Astrocyte (in vitro differentiated cells and primary cell): ENCODE data around the gene PRRT4. TPM values are rescaled to one million over a fixed set of nuclear protein-coding genes. Genes with fewer than 3 reads are reported as not detected.

Source experiments
- DNase-seq: peaks from one replicate; pipeline ENCODE4 v3.0.0-alpha.2; 2010; ENCODE audit warnings: low read depth
- FAIRE-seq: peaks from 2 replicates; lab custom pipeline; 2011; peaks lifted over from hg19 to GRCh38; lab: Jason Lieb, UNC
- H2AFZ ChIP-seq: 2 replicates; pipeline ENCODE4 v1.6.0; 2012; ENCODE audit warnings: low read depth, low read length, inconsistent platforms
- H3K27ac ChIP-seq: 2 replicates; pipeline ENCODE4 v1.5.1; 2011; ENCODE audit warnings: low read depth, low read length, inconsistent platforms
- H3K27me3 ChIP-seq: 2 replicates; pipeline ENCODE4 v1.6.0; 2011; ENCODE audit warnings: low read length, inconsistent platforms; ENCODE audit not compliant: insufficient read depth
- H3K36me3 ChIP-seq: 2 replicates; pipeline ENCODE4 v1.5.1; 2011; ENCODE audit warnings: low read length, inconsistent platforms; ENCODE audit not compliant: insufficient read depth
- H3K4me1 ChIP-seq: 2 replicates; pipeline ENCODE4 v1.5.1; 2011; ENCODE audit warnings: low read length, inconsistent platforms; ENCODE audit not compliant: insufficient read depth
- H3K4me2 ChIP-seq: 2 replicates; pipeline ENCODE4 v1.6.0; 2012; ENCODE audit warnings: low read length, inconsistent platforms
- H3K4me3 ChIP-seq: 2 replicates; pipeline ENCODE4 v1.5.1; 2011; ENCODE audit warnings: low read depth, mild to moderate bottlenecking, low read length, inconsistent platforms; ENCODE audit not compliant: insufficient read depth
- H3K79me2 ChIP-seq: 2 replicates; pipeline ENCODE4 v1.6.0; 2012; ENCODE audit warnings: mild to moderate bottlenecking, low read length, inconsistent platforms; ENCODE audit not compliant: insufficient read depth
- H3K9ac ChIP-seq: 2 replicates; pipeline ENCODE4 v1.6.0; 2012; ENCODE audit warnings: mild to moderate bottlenecking, low read length, inconsistent platforms
- H3K9me3 ChIP-seq: 2 replicates; pipeline ENCODE4 v1.5.1; 2012; ENCODE audit warnings: low read depth, mild to moderate bottlenecking, low read length, inconsistent platforms; ENCODE audit not compliant: insufficient read depth
- H4K20me1 ChIP-seq: 2 replicates; pipeline ENCODE4 v1.6.0; 2012; ENCODE audit warnings: low read length, inconsistent platforms; ENCODE audit not compliant: insufficient read depth
- H3K27ac Mint-ChIP-seq: one replicate; pipeline ENCODE4 v1.8.0; 2021; ENCODE audit warnings: mild to moderate bottlenecking, mixed read lengths; ENCODE audit not compliant: unreplicated experiment
- H3K27me3 Mint-ChIP-seq: one replicate; pipeline ENCODE4 v1.8.0; 2021; ENCODE audit warnings: low read depth, mixed read lengths; ENCODE audit not compliant: unreplicated experiment
- H3K36me3 Mint-ChIP-seq: one replicate; pipeline ENCODE4 v1.8.0; 2021; ENCODE audit warnings: low read depth, mixed read lengths; ENCODE audit not compliant: unreplicated experiment
- H3K4me1 Mint-ChIP-seq: one replicate; pipeline ENCODE4 v1.8.0; 2021; ENCODE audit warnings: low read depth, mixed read lengths; ENCODE audit not compliant: unreplicated experiment
- H3K4me3 Mint-ChIP-seq: one replicate; pipeline ENCODE4 v1.8.0; 2021; ENCODE audit warnings: mild to moderate bottlenecking, moderate library complexity, mixed read lengths; ENCODE audit not compliant: unreplicated experiment
- H3K9me3 Mint-ChIP-seq: one replicate; pipeline ENCODE4 v1.8.0; 2021; ENCODE audit warnings: mild to moderate bottlenecking, mixed read lengths; ENCODE audit not compliant: unreplicated experiment
- EZH2 ChIP-seq: IDR thresholded peaks from 2 replicates; pipeline ENCODE4 v1.6.1; 2012; ENCODE audit warnings: mild to moderate bottlenecking, low read length, inconsistent platforms; ENCODE audit not compliant: insufficient read depth
- total RNA-seq: library from RNA; stranded (reverse); gene quantifications from 2 replicates; pipeline ENCODE4 v1.2.1, GENCODE V29; 2021
- TF ChIP-seq, protein P1 (sequence below): IDR thresholded peaks from 2 replicates; pipeline ENCODE4 v1.5.1; 2011; ENCODE audit warnings: low read depth, mild to moderate bottlenecking, inconsistent platforms, low read length, moderate library complexity; ENCODE audit not compliant: insufficient read depth

Gene PRRT4
- total RNA-seq, 1 donor from 2014 or later = 0.93 TPM

DNA sequence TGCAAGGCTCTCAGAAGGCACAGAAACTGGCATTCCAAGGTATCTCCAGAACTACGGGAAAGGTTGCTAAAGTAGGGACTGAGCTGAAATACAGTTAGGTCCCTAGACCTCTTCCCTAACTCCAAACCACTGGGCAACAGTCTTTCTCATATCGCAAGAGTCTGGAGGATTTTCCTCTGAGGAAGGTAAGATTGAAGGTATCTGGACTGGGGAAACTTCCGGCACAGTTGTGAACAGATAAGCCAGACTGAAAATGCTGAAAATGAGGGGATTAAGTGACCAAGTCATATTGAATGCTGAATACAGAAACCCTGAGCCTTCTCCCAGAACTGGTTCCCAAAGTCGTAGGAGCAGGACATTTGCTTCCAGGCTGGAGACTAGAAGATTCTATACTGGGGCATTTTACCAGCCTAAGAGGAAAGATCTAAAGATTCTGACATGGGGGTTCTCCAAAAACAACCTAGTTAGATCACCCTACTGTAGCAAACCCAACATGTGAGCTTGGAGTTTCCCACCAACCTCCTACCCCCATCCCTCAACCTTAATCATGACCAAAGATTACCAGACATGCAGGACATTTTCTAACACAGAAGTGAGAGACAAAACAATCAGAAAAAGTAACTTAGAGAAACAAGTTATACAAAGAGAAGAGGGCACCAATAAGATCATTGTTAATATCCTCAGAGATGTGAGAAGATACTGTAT, 2.8 kb upstream of the PRRT4 start:
- Histone ChIP-seq H3K79me2 (no peaks in the 10 kb centered on the region), H2AFZ (no peak overlapping the region), H3K9ac (no peak overlapping the region), H3K36me3 (no peaks in the 10 kb centered on the region), H3K27ac (no peak overlapping the region), H4K20me1 (peaks cover 9% of the 10 kb centered on the region), H3K9me3 (no peaks in the 10 kb centered on the region), H3K4me3 (no peak overlapping the region), H3K4me1 (peaks cover 8% of the 10 kb centered on the region), H3K27me3 (peaks cover 74% of the 10 kb centered on the region), H3K4me2 (no peak overlapping the region)
- DNase-seq (no peak), FAIRE-seq (no peak)
- peaks cover 69% of the 10 kb centered on the region for H3K27me3 Mint-ChIP-seq
- H3K4me3 Mint-ChIP-seq = no peak overlapping the region
- H3K36me3 Mint-ChIP-seq = no peaks in the 10 kb centered on the region
- TF ChIP-seq, protein P1, sequence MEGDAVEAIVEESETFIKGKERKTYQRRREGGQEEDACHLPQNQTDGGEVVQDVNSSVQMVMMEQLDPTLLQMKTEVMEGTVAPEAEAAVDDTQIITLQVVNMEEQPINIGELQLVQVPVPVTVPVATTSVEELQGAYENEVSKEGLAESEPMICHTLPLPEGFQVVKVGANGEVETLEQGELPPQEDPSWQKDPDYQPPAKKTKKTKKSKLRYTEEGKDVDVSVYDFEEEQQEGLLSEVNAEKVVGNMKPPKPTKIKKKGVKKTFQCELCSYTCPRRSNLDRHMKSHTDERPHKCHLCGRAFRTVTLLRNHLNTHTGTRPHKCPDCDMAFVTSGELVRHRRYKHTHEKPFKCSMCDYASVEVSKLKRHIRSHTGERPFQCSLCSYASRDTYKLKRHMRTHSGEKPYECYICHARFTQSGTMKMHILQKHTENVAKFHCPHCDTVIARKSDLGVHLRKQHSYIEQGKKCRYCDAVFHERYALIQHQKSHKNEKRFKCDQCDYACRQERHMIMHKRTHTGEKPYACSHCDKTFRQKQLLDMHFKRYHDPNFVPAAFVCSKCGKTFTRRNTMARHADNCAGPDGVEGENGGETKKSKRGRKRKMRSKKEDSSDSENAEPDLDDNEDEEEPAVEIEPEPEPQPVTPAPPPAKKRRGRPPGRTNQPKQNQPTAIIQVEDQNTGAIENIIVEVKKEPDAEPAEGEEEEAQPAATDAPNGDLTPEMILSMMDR = no peak
- TF ChIP-seq EZH2 = no peak
- H3K9me3 Mint-ChIP-seq = no peaks in the 10 kb centered on the region
- no peak overlapping the region for H3K27ac Mint-ChIP-seq
- H3K4me1 Mint-ChIP-seq = peaks cover 11% of the 10 kb centered on the region

DNA sequence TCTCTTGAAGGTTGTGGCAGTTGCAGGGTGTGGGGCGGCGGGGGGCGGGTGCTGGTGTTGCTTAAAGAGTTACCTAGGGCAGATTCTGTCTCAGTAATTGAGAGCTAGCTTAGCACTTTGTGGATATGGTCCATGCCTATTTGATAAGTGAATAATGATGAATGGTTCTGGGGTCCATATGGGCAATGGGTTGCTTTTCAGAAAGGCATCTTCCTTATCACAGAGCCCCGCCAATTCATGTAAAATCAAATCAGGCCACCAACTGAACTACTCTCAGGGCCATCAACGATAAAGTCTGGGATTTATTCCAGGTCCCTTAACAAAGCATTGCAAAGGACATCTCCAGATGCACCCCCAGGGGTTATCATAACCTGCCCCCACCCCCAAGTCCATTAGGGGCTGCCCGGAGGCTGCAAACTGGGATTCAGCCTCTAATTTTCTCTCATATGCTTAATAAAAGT, 1.8 kb upstream of the PRRT4 start:
- Mint-ChIP-seq H3K27me3 (peaks cover 76% of the 10 kb centered on the region), H3K27ac (no peak overlapping the region)

More for the DNA sequence above, 1.8 kb upstream of the PRRT4 start:
- Histone ChIP-seq H3K4me2 (no peak overlapping the region), H3K36me3 (no peaks in the 10 kb centered on the region), H3K79me2 (no peaks in the 10 kb centered on the region), H3K4me1 (peaks cover 8% of the 10 kb centered on the region), H2AFZ (no peak overlapping the region), H4K20me1 (peaks cover 9% of the 10 kb centered on the region), H3K9me3 (no peaks in the 10 kb centered on the region), H3K27me3 (peaks cover 84% of the 10 kb centered on the region), H3K27ac (no peak overlapping the region), H3K9ac (no peak overlapping the region), H3K4me3 (no peak overlapping the region)
- no peak for FAIRE-seq
- Mint-ChIP-seq H3K4me1 (peaks cover 11% of the 10 kb centered on the region), H3K4me3 (no peak overlapping the region), H3K9me3 (no peaks in the 10 kb centered on the region), H3K36me3 (no peaks in the 10 kb centered on the region)
- DNase-seq = no peak
- TF ChIP-seq, protein P1 = no peak
- TF ChIP-seq EZH2 = no peak
